HCEC 1CT (cell line): ENCODE results near the gene MAML1.

Experiments
- DNase-seq: peaks from one replicate; pipeline ENCODE4 v3.0.0-alpha.2; 2017

Gene MAML1

DNA sequence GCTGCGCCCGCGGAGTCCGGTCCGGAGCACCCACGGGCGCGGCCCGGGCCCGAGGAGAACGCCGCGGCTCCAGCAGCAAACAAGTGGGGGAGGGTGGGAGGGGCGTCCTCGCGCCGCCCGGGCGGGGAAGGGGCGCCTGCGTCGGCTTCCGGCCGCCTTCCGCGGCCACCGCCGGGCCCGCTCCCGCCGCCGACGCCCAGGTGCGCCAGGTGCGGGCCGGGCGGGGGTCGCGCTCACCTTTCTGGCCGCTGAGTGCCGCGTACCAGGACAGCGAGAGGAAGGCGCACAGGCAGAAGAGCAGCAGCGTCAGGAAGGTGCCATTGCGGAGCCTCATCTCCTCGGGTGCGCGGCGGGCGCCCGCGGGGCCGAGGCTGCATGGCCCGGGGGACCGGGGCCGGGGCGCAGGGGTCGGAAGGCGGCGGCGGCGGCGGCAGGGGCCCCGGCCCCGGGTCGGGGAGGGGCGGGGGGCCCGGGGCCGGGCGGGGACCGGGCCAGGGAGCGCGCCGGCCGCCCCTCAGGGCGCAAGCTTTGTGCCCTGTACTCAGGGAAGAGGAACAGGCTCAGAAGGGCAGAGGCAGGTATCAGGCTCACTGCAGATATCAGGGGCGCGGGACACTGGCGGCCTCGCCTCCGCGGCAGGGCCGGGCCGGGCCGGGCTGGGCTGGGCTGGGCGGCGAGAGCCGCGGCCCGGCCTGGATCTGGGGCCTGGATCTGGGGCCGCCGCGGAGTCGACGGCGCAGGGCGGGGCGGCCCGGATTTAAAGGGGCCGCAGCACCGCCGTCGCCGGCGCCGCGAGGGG is 73.8 kb downstream of the MAML1 start, which contains the start of gene MGAT4B:
TSS of gene MGAT4B (minus strand) at position 617 of the 799 bp plus-strand sequence. CDS start at position 334, 283 bp downstream.
- DNase-seq: peak; percentile 81

DNA sequence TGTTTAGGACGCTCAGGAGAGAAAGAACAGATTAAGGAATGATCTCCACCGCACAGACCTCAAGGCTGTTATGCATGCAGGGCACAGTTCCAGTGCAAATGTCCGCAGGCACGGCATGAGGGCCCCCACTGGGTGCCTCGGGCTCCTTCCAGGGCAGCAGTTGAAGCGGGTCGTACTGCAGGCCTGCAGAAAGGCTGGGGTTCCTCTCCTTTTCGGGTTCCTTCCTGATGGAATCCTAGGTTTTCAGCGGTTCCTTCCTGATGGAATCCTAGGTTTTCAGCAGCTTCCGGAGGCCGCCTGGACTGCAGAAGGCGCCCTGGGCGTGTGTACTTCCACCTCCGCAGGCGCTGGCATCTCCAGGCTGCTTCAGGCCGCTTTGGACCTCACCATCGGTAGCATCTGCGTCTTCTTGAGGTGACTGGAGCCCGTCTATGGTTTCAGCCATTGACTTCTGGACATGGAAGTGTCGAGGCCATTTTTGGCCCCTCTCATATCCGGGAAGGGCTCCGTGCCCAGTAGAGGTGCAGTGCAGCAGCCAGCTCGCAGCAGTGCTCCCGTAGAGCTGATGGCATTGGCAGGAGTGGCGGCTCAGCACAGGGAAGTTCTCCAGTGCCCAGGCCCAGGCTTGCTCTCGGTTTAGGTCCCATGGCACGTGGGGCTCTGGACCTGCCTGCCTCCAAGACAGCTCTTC is 79.7 kb downstream of the MAML1 start:
- no peak for DNase-seq

DNA sequence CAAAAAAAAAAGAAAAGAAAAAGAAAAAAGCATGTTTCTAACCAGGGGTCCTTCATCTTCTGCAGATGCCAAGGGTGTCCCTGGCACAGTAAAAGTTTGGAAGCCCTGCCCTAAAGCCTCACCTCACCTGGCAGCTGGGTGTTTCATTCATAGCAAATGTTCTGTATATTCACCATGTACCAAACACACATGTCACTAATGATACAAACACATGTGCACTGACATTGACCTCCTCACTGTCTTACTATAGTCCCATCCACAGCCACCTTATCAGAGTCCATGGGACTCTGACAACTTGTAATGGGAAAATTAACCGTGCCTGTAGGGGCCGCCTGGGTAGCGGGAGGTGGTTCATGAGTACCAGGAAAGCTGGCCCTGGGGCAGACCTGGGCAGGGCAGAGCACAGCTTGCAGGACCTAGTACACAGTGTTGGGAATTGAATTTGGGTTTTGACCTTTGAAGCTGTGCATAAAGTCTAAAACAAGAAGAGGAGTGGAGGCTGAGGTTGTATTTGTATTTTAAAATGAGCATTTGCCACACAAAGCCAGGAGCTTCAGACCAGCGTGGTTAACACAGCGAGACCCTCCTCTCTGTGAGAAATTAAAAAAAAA is 80.5 kb downstream of the MAML1 start:
- no peak for DNase-seq

DNA sequence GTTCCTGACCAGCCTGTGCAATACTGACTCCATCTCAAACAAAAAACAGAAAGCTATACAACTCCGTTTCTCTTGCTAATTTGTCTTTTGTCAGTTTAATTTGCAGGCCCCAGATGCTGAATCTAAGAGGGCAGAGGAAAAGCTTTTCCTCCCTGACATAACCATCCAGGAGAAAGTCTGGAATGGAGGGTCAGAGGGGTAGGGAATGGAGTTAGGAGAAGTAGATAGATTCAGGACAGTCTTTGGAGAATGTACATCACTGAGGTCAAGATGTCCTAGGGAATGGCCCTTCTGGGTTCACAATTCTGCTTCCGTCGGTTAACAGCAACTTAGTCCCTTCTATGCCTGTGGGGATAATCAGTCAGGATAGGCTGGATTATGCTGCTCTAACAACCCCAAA is 81.5 kb downstream of the MAML1 start:
- no peak for DNase-seq

DNA sequence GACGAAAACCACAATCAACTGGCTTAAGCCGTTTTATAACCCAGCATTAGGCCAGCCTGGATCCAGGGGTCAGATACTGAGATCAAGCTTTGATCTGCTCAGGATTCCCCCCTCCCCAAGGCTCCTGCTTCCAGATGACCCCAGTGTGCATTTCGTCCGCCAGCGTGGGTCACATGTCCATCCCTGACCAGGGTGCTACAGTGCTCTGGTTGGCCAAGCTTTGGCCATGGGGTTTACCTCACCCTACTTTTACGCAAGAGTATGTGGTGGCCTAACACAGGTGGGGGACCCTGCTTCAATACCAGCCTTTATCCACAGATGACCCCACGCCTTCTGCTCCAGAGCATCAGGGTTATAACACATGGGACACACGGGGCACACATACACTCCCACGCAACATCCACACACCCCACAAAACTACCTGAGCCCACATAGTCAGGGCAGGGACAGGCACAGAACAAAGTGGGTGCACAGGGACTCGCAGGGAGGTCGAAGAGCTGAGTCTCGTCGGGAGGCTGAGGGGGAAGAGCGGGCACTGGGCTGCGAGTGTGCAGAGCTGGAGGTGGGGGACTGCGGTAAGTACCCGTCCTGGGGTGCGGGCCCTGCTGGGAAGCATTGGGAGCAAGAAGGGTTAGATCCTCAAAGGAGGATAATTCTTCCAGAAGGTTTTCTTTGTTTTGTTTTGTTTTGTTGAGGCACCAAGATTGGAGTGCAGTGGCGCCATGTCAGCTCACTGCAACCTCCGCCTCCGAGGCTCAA is 83.0 kb downstream of the MAML1 start:
- no peak for DNase-seq

DNA sequence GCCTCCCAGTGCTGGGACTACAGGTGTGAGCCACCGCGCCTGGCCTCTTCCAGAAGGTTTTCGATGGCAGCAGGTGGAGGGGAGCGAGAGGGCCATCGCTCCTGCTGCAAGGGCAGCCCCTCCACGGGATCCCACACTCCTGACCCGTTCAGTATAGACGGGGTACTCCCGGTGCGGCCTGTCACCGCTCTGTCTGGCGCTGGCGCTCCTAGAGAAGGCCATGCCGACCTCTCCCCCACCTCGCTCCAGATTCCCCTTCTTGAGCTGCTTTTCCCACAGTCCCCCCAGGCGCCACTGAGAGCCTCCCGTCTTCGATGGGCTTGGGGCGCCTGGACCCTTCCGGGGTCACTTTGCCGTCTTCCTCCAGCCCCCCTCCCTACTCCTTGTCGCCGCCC is 83.8 kb downstream of the MAML1 start:
- DNase-seq: no peak

DNA sequence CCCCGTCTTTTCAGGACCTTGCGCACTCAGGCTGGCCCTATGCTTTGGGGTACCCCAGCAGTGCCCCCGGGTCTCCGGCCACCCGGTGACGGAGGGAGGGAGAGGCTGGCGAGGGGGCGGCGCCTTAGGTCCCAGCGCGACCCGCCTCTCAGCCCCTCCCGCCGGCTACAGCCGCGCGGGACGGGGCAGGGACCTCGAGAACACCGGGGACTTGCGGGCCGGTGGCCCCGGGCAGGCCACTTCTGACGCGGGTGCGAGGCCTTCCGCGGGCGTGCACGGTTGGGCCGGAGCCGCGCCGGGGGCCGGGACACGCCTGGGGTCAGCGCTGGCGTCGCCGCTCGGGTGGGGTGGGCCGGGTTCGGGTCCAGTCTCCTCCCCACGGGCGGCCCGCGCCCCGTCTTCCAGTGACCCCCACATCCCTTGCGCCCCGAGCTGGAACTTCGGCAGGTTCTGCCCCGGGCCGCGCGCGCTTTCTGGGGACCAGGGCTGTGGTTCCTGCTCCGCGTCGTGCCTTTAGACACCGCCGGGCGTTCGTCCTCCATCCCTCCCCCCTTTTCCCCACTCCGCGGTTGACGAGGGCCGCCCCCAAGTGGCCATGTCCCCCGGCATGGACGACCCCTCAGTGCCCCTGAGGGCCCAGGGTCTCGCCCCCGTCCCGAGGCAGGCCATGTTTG is 84.3 kb downstream of the MAML1 start:
- no peak for DNase-seq

DNA sequence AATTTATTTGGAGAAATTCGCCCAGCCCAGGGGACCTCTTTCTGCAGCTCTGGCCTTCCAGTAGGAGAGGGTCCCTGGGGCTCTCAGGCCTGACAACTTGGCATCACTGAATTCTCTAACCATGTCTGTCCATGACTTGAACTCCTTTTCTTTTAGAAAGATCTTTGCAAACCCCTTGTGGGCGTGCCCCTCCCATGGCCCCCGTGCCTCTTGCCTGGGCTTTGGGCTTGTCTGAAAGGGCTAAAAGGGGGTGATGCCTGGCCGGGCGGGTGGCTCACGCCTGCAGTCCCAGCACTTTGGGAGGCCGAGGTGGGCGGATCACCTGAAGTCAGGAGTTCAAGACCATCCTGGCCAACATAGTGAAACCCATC is 84.8 kb downstream of the MAML1 start:
- no peak for DNase-seq

DNA sequence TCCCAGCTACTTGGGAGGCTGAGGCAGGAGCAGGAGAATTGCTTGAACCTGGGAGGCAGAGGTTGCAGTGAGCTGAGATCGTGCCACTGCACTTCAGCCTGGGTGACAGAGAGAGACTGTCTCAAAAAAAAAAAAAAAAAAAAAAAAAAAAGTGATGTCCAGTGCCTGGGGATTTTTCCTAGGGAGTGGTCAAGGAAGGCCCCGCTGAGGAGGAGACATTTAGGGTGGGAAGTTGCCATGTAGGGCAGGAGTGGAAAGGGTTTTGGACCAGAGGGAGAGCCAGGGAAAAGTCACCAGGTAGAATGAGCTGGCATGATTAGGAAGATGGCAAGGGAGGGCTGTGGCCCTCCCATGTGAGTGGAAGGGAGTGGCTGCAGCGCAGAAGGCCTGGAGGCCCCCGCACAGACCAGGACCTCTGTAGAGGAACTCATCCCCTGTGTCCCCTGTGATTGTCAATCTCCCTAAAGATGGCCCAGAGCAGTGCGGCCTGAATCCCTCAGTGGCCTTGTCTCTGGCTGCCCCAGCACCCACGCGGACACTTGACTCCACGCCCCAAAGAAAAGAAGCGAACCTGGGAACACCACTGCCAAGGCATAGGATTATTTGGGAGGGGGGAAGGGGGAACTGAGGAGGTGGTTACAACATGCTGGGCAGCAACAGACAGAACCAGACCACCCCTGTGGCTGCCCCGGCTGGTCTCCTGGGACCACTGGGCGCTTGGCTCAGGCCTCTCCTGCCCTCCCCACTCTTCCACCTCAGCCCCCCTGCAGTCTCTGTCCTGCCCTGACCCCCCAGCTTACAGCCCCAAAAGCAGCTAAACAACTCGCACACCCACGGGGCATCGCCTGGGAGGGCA is 85.5 kb downstream of the MAML1 start:
- DNase-seq: no peak

DNA sequence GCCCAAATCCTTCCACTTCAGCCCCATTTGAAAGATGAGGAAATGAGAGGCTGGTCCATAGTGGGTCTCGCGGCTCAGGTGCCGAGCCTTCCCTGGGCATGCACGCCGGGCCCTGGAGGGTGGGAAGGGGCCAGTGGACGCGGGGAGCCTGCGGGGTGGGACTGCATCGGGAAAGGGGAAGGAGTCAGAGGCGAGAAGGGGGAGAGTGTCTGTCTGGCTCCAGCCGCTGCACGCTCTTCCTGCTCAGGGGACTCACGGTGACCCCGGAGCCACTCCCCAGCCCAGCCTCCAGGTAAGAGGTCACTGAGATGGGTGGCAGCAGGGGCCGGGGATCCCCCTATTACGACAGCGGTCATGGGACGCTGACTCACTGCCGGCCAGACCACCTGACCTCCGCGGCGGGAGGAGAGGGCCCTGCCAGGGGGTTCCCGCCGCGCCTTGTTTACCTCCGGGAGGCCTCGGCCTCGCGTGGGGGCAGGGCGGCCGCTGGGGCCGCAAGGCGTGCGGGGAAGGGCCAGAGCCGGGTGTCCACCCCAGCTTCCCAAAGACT is 86.2 kb downstream of the MAML1 start:
- peak; percentile 94 for DNase-seq

DNA sequence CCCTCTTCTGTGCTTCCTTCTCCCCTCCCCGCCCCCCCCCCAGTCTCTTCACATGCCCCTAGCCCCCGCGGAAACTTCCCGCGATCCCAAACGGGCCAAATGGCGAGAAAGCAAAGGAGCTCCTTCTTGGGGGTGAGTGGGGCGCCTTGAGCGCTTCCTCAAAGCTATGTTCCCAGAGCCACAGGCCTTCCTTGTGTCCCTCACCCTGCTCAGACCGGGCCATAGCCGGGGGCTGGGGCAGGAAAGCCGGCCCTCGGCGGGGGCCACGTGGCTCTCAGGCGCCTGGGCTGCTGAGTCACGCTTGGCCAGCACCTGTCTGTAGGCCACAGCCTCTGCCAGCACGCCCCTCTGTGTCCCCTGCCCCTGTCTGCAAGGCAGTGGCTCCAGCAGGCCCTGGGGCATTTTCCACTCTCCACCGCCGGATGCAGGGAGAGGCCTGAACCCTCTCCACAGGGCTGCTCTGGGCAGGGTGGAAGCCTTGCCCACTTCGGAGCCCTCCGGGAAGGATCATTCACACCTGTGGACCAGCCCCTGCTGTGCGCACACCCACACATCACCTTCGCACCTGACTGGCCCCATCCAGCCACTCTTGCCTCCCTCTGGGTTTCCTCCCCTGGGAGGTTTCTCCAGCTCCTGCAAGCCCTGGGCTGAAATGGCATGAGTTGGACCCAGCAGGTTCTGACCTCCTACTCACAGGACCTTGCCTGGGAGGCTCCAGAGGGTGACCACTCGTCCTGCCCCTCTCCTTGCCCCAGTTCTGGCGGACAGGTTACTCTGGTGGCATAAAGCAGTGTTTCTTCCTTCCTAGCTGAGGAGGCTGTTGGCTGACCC is 86.9 kb downstream of the MAML1 start:
- peak; percentile 68 for DNase-seq

DNA sequence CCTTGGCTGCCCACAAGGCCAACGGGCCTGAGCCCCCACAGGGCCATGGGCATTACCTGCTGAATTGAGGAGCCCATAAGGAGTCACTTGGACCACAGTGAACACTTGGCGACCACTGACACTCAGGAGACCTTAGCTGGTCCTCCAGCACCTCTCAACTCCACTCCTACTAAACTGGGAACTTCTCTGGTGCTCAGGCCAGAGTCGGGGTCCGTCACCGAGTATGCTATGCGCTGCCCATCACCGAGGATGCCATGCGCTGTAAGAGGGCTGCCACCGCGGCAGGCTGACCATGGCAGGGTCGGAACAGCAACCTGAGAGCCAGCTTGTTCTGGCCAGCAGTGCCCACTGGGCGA is 87.5 kb downstream of the MAML1 start:
- no peak for DNase-seq

DNA sequence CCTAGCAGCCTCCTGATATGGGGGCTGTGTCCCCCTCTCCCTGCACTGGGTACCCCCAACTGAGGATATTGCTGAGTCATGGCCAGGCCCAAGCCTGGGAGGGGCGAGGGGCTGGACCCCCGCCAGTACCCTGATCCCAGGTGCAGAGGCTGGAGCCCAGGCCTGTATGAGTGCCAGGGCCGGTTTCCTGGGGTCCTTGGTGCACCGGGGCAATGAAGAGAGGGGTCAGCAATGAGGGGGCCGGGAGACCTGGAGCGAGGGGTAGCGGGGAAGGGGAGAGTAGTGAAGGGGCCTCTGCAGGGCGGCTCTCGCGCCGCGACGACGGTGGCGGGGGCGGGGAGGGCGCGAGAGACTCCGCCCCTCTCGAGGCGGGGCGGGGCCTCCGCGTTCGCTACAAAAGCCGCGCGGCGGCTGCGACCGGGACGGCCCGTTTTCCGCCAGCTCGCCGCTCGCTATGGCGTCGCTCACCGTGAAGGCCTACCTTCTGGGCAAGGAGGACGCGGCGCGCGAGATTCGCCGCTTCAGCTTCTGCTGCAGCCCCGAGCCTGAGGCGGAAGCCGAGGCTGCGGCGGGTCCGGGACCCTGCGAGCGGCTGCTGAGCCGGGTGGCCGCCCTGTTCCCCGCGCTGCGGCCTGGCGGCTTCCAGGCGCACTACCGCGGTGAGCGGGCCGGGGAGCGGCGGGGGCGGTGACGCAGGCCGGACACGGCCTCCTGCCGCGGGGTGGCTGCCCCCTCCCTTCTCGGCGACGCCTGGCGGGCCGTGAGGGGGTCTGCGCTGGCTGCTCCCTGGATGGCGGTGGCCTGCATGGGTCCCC is 88.1 kb downstream of the MAML1 start, which contains the start of gene SQSTM1:
TSS of gene SQSTM1 (plus strand) at position 423 of the 815 bp plus-strand sequence. CDS start at position 455, 32 bp downstream.
- DNase-seq: peak; percentile 77

DNA sequence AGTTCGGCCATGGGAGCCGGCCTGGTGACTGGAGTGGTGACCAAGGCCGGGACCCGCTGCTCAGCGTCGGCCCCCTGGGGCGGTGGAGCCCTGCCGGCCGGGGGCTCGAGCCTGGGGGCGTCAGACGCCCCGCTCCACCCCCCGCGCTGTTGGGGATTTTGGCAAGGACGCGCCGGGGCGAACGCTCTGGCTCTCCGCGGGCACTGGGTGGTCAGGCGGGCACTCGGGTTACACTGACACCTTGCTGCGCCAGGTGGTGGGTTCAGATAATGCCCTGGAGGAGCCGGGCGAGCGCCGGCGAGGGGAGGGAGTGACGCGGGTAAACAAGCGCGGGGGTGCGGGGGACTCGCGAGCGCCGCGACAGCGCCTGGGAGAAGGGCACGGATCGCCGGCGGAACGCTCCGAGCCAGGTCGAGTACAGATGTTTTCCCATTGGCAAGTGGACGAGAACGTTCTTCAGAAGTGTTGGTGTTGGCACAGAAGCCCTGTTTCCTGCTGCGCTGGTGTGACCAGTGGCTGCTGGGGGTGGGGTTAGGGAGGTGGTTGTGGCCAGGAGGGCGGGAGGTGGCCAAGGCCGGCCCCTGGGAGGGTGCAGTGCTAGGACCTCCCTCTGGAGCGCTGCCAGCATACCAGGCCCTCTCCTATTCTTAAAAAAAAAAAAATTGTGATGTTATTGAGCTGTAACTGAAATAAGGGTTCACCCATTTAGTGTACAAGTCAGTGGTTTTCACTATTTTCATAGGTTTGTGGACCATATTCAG is 88.9 kb downstream of the MAML1 start:
- DNase-seq: peak; percentile 90

DNA sequence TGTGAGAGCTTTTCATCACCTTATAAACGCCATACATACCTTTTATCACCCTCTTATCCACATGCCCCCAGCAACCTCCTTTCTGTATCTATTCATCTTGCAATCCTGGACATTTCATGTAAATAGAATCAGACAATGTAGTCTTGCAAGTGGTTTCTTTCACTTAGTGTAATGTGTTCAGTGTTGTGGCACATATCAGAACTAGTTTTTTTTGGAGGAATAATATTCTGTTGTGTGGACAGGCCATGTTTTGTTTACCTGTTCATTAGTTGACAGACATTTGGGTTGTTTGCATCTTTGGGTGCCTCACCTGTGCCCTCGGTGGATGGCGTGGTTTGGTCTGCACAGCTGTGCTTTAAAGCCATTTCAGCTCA is 89.4 kb downstream of the MAML1 start:
- DNase-seq: no peak

DNA sequence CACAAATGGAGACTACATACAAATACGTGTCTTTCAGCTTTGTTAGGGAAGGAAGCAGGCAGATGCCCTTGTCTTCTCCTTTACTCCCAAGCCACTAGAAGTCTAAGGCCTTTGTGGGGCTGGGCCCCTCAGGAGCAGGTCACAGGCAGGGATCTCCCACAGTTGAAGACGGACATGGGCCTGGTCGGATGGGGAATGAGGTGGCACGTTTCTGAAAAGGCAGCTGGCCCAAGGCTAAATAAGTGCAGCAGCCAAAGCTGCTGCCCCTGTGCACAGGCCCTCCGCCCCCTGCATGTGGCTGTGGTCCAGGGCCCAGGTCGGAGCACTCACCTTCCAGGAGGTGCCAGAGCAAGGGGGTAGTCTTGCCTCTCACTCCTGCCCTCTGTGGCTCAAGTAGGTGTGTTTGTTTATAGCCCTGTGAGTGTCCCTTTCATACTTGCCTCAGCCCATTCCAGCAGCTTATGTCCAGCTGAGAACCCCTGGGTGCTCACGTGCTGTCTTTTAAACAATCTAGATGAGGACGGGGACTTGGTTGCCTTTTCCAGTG is 89.9 kb downstream of the MAML1 start:
- DNase-seq: no peak

DNA sequence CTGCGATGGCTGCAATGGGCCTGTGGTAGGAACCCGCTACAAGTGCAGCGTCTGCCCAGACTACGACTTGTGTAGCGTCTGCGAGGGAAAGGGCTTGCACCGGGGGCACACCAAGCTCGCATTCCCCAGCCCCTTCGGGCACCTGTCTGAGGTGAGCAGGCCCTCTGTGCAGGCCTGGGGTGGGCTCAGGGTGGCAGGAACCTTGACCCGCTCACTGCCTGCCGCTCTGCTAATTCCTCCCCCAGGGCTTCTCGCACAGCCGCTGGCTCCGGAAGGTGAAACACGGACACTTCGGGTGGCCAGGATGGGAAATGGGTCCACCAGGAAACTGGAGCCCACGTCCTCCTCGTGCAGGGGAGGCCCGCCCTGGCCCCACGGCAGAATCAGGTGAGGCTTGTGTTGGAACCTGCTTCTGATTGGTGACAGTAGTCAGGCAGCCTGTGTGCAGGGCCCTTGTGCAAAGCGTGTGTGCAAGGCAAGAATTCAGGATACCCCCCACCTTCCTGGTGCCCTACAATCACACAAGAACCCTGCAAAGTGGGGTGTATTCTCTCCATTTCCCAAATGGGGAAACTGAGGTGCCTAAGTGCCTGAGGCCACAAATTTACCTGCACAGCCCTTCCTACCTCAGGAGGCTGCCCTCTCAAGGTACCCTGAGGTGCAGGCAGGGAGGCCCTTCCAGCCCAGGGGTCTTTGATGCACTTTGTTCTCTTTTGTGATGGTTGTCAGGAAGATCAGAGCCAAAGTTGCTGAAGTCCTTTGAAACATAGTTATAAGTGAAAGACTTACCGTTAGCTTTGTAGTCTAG is 91.5 kb downstream of the MAML1 start:
- no peak for DNase-seq

DNA sequence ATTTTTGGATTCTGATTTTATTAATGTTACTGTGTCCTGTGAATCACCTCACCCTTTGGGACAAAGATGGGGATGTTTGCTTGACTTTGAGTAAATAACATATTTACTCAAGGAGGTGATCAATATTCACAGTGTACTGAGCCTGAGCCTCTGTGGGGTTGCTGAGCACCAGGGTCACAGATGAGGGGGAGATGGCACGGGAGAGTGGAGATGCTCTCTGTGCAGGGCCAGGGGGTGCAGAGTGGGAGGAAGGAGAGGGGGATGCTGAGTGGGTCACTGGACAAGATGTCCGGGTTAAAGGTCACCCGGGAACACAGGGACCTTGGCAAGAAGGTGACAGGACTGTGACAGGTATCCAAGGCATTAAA is 92.1 kb downstream of the MAML1 start:
- no peak for DNase-seq
